HG02885 (cell line): Measurements from ENCODE around the gene GFRAL.

Experiments
- ATAC-seq: cut with Tn5 transposase; IDR thresholded peaks from one replicate; pipeline ENCODE4 v1.9.1; 2021; ENCODE audit warnings: mild to moderate bottlenecking; ENCODE audit not compliant: unreplicated experiment, poor library complexity

Gene GFRAL

GRCh38 chr6:55410674-55411073 is 83.4 kb downstream of the GFRAL start:
- ATAC-seq: no peak

GRCh38 chr6:55423933-55424332 is 96.7 kb downstream of the GFRAL start:
- no peak for ATAC-seq

- no peak for ATAC-seq
These were observed 106.3 kb downstream of the GFRAL start for GRCh38 chr6:55433446-55434130.

GRCh38 chr6:55437141-55437540 is 109.9 kb downstream of the GFRAL start:
- ATAC-seq: no peak

- ATAC-seq: no peak
These were observed 110.9 kb downstream of the GFRAL start for GRCh38 chr6:55438203-55438602.

- no peak for ATAC-seq
These were observed 116.2 kb downstream of the GFRAL start for GRCh38 chr6:55443238-55444134.

- no peak for ATAC-seq
These were observed 118.5 kb downstream of the GFRAL start for GRCh38 chr6:55445648-55446204.

GRCh38 chr6:55447891-55448290 is 120.6 kb downstream of the GFRAL start:
- ATAC-seq: no peak

- ATAC-seq: no peak
These were observed 121.2 kb downstream of the GFRAL start for GRCh38 chr6:55448451-55448850.

GRCh38 chr6:55449225-55449624 is 122.0 kb downstream of the GFRAL start:
- no peak for ATAC-seq

- no peak for ATAC-seq
These were observed 122.7 kb downstream of the GFRAL start for GRCh38 chr6:55450005-55450404.
